ENCODE measurements around the gene RBM12. TPM values are rescaled to one million over a fixed set of nuclear protein-coding genes. Genes with fewer than 3 reads are reported as not detected.
A peak's percentile ranks its signal among the peaks of the same experiment; 100 is the strongest.

Gene RBM12
- total and polyA plus RNA-seq, 2 experiments from 2014 or later, result 29.1 to 43.3 TPM

DNA sequence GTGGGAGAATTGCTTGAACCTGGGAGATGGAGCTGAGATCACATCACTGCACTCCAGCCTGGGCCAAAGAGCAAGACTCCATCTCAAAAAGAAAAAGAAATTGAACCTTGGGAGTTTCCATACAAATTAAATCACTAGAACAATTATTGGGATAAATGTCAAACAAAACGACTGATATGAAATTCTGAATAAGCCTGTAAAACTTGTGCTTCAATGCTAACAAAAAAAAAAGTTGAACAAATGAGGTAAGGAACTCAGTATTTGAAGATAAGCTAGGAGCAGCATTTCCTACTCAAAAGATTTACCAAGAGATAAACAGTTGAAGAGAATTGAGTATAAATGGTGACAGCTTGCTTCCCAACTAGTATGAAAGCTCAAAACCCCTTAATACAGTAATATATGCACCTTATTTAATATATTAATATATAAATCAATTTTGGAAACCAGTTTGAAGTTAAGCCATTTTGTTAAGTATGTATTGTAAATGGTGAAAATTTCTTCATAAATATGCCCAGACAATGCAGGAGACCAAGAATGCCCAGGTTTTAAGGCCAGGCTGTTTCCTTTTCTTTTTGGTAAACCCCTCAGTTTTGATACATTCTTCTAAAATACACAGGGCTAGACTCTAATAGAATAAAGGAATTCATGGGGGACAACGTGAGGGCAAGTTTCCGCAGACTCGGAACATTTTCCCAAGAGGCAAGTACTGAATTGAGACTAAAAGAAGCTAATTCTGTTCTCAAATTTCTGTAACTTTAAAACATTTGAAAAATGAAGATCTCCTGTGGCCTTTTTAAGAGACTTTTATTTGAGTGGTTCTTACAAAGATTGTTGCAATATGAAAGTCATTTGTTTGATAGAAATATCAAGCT is 38.4 kb upstream of the RBM12 start:
- Histone ChIP-seq H3K4me1 (ENCODE audit: low read depth) (peaks cover 10% of the 10 kb centered on the region), H3K27me3 (no peaks in the 10 kb centered on the region), H3K36me3 (peaks cover 65% of the 10 kb centered on the region), H3K27ac (peak overlapping the region; percentile 52), H3K9me3 (ENCODE audit: low read depth) (no peaks in the 10 kb centered on the region), H3K4me3 (no peak overlapping the region)
- DNase-seq (ENCODE audit: low read depth in 1 of 2, low spot score in 1 of 2), result no peak
- TF ChIP-seq, protein P1, sequence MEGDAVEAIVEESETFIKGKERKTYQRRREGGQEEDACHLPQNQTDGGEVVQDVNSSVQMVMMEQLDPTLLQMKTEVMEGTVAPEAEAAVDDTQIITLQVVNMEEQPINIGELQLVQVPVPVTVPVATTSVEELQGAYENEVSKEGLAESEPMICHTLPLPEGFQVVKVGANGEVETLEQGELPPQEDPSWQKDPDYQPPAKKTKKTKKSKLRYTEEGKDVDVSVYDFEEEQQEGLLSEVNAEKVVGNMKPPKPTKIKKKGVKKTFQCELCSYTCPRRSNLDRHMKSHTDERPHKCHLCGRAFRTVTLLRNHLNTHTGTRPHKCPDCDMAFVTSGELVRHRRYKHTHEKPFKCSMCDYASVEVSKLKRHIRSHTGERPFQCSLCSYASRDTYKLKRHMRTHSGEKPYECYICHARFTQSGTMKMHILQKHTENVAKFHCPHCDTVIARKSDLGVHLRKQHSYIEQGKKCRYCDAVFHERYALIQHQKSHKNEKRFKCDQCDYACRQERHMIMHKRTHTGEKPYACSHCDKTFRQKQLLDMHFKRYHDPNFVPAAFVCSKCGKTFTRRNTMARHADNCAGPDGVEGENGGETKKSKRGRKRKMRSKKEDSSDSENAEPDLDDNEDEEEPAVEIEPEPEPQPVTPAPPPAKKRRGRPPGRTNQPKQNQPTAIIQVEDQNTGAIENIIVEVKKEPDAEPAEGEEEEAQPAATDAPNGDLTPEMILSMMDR (IDR thresholded peaks at IDR 0.05; ENCODE audit: low read depth, low read length), result no peak

DNA sequence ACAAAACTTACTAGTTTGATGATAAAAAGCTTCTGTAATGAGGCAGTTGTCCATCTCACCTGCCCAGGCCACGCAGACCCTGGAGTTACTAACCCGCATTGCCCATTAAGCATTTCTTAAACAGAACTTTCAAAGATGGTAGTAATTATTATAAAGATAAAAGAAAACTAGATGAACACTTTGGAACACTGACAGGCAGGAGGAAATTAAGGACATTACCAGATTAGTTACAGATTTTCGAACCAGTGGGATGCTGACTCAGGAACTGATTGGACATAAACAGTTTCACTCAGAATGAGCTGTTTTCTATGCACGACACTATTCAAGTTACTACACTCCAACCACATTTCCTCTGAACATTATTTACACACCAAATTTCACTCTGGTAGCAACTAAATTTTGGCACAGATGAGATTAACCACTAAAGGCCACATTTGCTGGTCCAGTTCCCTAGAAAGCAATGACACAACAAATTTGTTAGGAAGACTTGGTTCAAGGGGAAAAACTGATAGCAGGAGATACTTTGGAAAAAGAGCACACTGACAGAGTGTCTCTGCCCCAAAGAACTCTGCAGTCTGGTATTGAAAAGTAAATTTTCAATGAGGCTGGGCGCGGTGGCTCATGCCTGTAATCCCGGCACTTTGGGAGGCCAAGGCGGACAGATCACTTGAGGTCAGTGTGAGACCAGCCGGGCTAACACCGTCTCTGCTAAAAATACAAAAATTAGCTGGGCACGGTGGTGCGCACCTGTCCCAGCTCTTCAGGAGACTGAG is 37.5 kb upstream of the RBM12 start:
- no peak overlapping the region for H3K4me3 ChIP-seq
- H3K4me1 ChIP-seq (ENCODE audit: low read depth), result peaks cover 13% of the 10 kb centered on the region
- peak overlapping the region; percentile 52 for H3K27ac ChIP-seq
- no peaks in the 10 kb centered on the region for H3K9me3 ChIP-seq (ENCODE audit: low read depth)
- peaks cover 58% of the 10 kb centered on the region for H3K36me3 ChIP-seq
- DNase-seq (ENCODE audit: low read depth in 1 of 2, low spot score in 1 of 2), result no peak
- TF ChIP-seq, protein P1 (IDR thresholded peaks at IDR 0.05; ENCODE audit: low read depth, low read length), result no peak
- H3K27me3 ChIP-seq, result no peaks in the 10 kb centered on the region

DNA sequence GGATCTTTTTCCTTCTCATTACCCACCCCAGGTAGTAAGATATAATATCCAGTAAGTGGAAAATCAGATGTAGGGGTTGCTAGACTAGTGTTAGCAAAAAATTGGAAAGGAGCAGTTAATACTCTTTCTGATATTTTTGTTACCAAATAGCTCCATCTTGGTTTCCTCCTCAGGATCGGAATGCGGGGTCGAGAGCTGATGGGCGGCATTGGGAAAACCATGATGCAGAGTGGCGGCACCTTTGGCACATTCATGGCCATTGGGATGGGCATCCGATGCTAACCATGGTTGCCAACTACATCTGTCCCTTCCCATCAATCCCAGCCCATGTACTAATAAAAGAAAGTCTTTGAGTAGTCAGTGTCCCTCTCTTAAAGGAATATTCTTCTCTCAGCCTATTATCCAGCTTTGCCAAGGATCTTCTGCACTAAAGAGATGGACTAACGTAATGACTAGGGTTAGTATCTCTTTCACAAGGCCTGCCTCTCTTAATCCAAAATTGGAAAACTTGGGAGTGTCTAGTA is 36.0 kb upstream of the RBM12 start:
- no peaks in the 10 kb centered on the region for H3K9me3 ChIP-seq (ENCODE audit: low read depth)
- no peak for DNase-seq (ENCODE audit: low read depth in 1 of 2, low spot score in 1 of 2)
- peaks cover 44% of the 10 kb centered on the region for H3K36me3 ChIP-seq
- no peaks in the 10 kb centered on the region for H3K27me3 ChIP-seq
- TF ChIP-seq, protein P1 (IDR thresholded peaks at IDR 0.05; ENCODE audit: low read depth, low read length), result no peak
- peaks cover 13% of the 10 kb centered on the region for H3K4me1 ChIP-seq (ENCODE audit: low read depth)
- peak overlapping the region; percentile 92 for H3K27ac ChIP-seq
- H3K4me3 ChIP-seq, result no peak overlapping the region

DNA sequence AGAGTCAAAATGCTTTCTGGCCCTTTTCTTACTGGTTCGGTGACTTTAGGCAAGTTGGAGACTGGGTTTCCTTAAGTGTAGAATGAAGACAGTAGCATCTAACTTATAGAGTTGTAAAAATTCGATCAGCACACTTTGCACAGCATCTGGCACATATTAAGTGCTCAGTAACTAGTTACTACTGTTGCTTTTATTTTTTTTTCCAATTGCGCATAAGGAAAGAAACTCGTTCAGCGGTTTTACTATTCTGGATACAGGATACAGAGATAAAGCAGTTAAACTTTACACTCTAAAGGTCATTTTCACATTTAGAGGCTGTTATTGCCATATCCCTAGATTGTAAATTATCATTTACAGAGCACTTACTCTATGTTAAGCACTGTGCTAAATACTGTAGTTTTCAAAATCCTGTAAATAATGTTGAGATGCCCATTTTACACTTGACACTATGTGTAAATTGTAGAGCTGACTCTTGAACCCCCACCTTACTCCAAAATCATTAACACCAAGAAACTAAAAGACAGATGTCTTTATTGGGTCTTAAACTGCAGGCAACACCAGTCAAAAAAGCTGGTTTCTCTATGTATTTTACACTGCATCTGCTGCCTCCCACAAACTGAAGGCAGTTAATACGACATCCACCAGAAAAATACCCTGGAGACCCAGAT is 35.4 kb upstream of the RBM12 start:
- peaks cover 38% of the 10 kb centered on the region for H3K36me3 ChIP-seq
- no peaks in the 10 kb centered on the region for H3K27me3 ChIP-seq
- TF ChIP-seq, protein P1 (IDR thresholded peaks at IDR 0.05; ENCODE audit: low read depth, low read length), result no peak
- peak overlapping the region; percentile 92 for H3K27ac ChIP-seq
- H3K4me1 ChIP-seq (ENCODE audit: low read depth), result peaks cover 13% of the 10 kb centered on the region
- no peak for DNase-seq (ENCODE audit: low read depth in 1 of 2, low spot score in 1 of 2)
- H3K4me3 ChIP-seq, result peak overlapping the region; percentile 69
- H3K9me3 ChIP-seq (ENCODE audit: low read depth), result no peaks in the 10 kb centered on the region

Measured in cardiac muscle cell (in vitro differentiated cells and primary cell).